Trophoblast cell (in vitro differentiated cells and primary cell): ENCODE data around the gene LLGL1.

Experiments used
- DNase-seq, 2 donors: peaks; one replicate each; pipeline ENCODE4 v3.0.0-alpha.2; 2016
- H2AFZ ChIP-seq: 2 replicates; pipeline ENCODE4 v1.6.1; 2013; ENCODE audit warnings: low read length, moderate library complexity, mild to moderate bottlenecking; ENCODE audit not compliant: insufficient read depth, poor library complexity
- H2AK5ac ChIP-seq: 2 replicates; pipeline ENCODE4 v1.6.1; 2013; ENCODE audit warnings: mild to moderate bottlenecking, low read length
- H2BK120ac ChIP-seq: 2 replicates; pipeline ENCODE4 v1.6.1; 2013; ENCODE audit warnings: low read length, mild to moderate bottlenecking, moderate library complexity; ENCODE audit not compliant: insufficient read depth, poor library complexity
- H2BK12ac ChIP-seq: 2 replicates; pipeline ENCODE4 v1.6.1; 2013; ENCODE audit warnings: mild to moderate bottlenecking, low read length, moderate library complexity
- H2BK5ac ChIP-seq: 2 replicates; pipeline ENCODE4 v1.6.1; 2013; ENCODE audit warnings: low read length, low read depth, moderate library complexity, mild to moderate bottlenecking; ENCODE audit not compliant: poor library complexity
- H3K14ac ChIP-seq: 2 replicates; pipeline ENCODE4 v1.6.1; 2013; ENCODE audit warnings: mild to moderate bottlenecking, low read length
- H3K18ac ChIP-seq: 2 replicates; pipeline ENCODE4 v1.6.1; 2013; ENCODE audit warnings: mild to moderate bottlenecking, low read length
- H3K23ac ChIP-seq: 2 replicates; pipeline ENCODE4 v1.6.1; 2013; ENCODE audit warnings: low read length
- H3K27ac ChIP-seq: 2 replicates; pipeline ENCODE4 v1.5.1; 2013; ENCODE audit warnings: low read depth, mild to moderate bottlenecking, inconsistent platforms, low read length, moderate library complexity
- H3K27me3 ChIP-seq: 2 replicates; pipeline ENCODE4 v1.6.1; 2013; ENCODE audit warnings: inconsistent platforms, mild to moderate bottlenecking, low read length, moderate library complexity; ENCODE audit not compliant: insufficient read depth
- H3K36me3 ChIP-seq, 2 experiments: 1 replicate in 1 of 2; 2 replicates in 1 of 2; pipeline ENCODE4 v1.6.1; 2013; ENCODE audit warnings: low read length in 2 of 2, mild to moderate bottlenecking in 2 of 2, moderate library complexity in 1 of 2; ENCODE audit not compliant: insufficient read depth in 2 of 2, control insufficient read depth in 1 of 2
- H3K4ac ChIP-seq: 2 replicates; pipeline ENCODE4 v1.6.1; 2013; ENCODE audit warnings: low read depth, mild to moderate bottlenecking, low read length, moderate library complexity
- H3K4me1 ChIP-seq, 2 experiments: 1 replicate in 1 of 2; 2 replicates in 1 of 2; pipeline ENCODE4 v1.6.1; 2013; ENCODE audit warnings: low read length in 2 of 2, mild to moderate bottlenecking in 2 of 2, moderate library complexity in 1 of 2; ENCODE audit not compliant: insufficient read depth in 2 of 2, control insufficient read depth in 1 of 2
- H3K4me2 ChIP-seq: 2 replicates; pipeline ENCODE4 v1.6.1; 2013; ENCODE audit warnings: inconsistent platforms, mild to moderate bottlenecking, low read length, moderate library complexity
- H3K4me3 ChIP-seq: 2 replicates; pipeline ENCODE4 v1.5.1; 2013; ENCODE audit warnings: mild to moderate bottlenecking, low read depth, low read length, inconsistent platforms
- H3K79me1 ChIP-seq: one replicate; pipeline ENCODE4 v1.6.1; 2013; ENCODE audit warnings: low read length
- H3K79me2 ChIP-seq: 2 replicates; pipeline ENCODE4 v1.6.1; 2013; ENCODE audit warnings: low read length, mild to moderate bottlenecking; ENCODE audit not compliant: control insufficient read depth, insufficient read depth, poor library complexity
- H3K9ac ChIP-seq: 2 replicates; pipeline ENCODE4 v1.6.1; 2013; ENCODE audit warnings: mild to moderate bottlenecking, low read length
- H3K9me3 ChIP-seq: 2 replicates; pipeline ENCODE4 v1.6.1; 2013; ENCODE audit warnings: low read depth, mild to moderate bottlenecking, control low read depth, inconsistent platforms, low read length; ENCODE audit not compliant: insufficient read depth
- H4K12ac ChIP-seq: 2 replicates; pipeline ENCODE4 v1.6.1; 2013; ENCODE audit warnings: low read depth, mild to moderate bottlenecking, low read length, moderate library complexity
- H4K8ac ChIP-seq: 2 replicates; pipeline ENCODE4 v1.6.1; 2013; ENCODE audit warnings: low read depth, mild to moderate bottlenecking, low read length, moderate library complexity
- H4K91ac ChIP-seq: one replicate; pipeline ENCODE4 v1.6.1; 2013; ENCODE audit warnings: low read depth, mild to moderate bottlenecking, low read length, moderate library complexity
- WGBS: extraction: QIAGEN DNeasy Blood & Tissue Kit; methylation state at CpG from one replicate; pipeline ENCODE4 v1.1.7; 2013; ENCODE audit warnings: missing lambda C conversion rate; ENCODE audit not compliant: insufficient read length, insufficient coverage; ENCODE audit errors: extremely low coverage; 5-methylcytosine and 5-hydroxymethylcytosine counted together

The LLGL1 gene

GRCh38 chr17:18182978-18183333 is 42.5 kb upstream of the LLGL1 start:
- Histone ChIP-seq H3K4me1 (peaks cover 25 to 31% of the 10 kb centered on the region in 2 experiments), H2BK12ac (no peak overlapping the region), H3K27ac (peak overlapping the region; percentile 98), H4K8ac (peak overlapping the region; percentile 80), H3K79me1 (peaks cover 13% of the 10 kb centered on the region), H3K4me2 (peak overlapping the region; percentile 69), H3K9me3 (peaks cover 2% of the 10 kb centered on the region), H2AK5ac (no peak overlapping the region), H3K4ac (peak overlapping the region; percentile 64), H3K18ac (peak overlapping the region; percentile 84), H3K4me3 (peak overlapping the region; percentile 84), H3K9ac (peak overlapping the region; percentile 81), H3K79me2 (peaks cover 32% of the 10 kb centered on the region), H2AFZ (peak overlapping the region; percentile 32), H4K12ac (peak overlapping the region; percentile 93), H4K91ac (peak overlapping the region; percentile 94), H2BK120ac (peak overlapping the region; percentile 96), H2BK5ac (peak overlapping the region; percentile 96), H3K14ac (peak overlapping the region; percentile 86), H3K27me3 (no peaks in the 10 kb centered on the region), H3K23ac (no peak overlapping the region), H3K36me3 (peaks cover 2 to 4% of the 10 kb centered on the region in 2 experiments)
- no CpG with 5 or more reads among the region's 33 CpGs for WGBS
- peak; percentile 66 to 70 for DNase-seq

- Histone ChIP-seq H3K14ac (peak within 1 kb of the TSS; percentile 86), H2BK120ac (peak within 1 kb of the TSS; percentile 96), H3K27ac (peak within 1 kb of the TSS; percentile 98), H3K4ac (peak within 1 kb of the TSS; percentile 77), H4K91ac (peak within 1 kb of the TSS; percentile 94), H3K23ac (no peak within 1 kb of the TSS), H3K79me1 (peaks cover 13% of the 10 kb centered on the region), H4K8ac (peak within 1 kb of the TSS; percentile 92), H3K4me1 (peaks cover 25 to 36% of the 10 kb centered on the region in 2 experiments), H3K4me2 (peak within 1 kb of the TSS; percentile 82), H2BK5ac (peak within 1 kb of the TSS; percentile 96), H2BK12ac (no peak within 1 kb of the TSS), H3K9me3 (no peaks in the 10 kb centered on the region), H4K12ac (peak within 1 kb of the TSS; percentile 93), H3K4me3 (peak within 1 kb of the TSS; percentile 84), H3K79me2 (peaks cover 36% of the 10 kb centered on the region), H3K18ac (peak within 1 kb of the TSS; percentile 84), H2AK5ac (peak within 1 kb of the TSS; percentile 30), H3K36me3 (peaks cover 7 to 8% of the 10 kb centered on the region in 2 experiments), H3K9ac (peak within 1 kb of the TSS; percentile 81), H3K27me3 (no peaks in the 10 kb centered on the region), H2AFZ (peak within 1 kb of the TSS; percentile 71)
- no CpG with 5 or more reads among the region's 98 CpGs for WGBS
- DNase-seq = peak; percentile 99
Measured at GRCh38 chr17:18183334-18184142, 41.9 kb upstream of the LLGL1 start, which contains the start of gene ALKBH5. Gene ALKBH5, plus strand, starts transcription at chr17:18183828. Its CDS starts 416 bp downstream, at chr17:18184244.

GRCh38 chr17:18184143-18185031 is 41.0 kb upstream of the LLGL1 start:
- WGBS = no CpG with 5 or more reads among the region's 92 CpGs
- H3K9ac ChIP-seq = peak overlapping the region; percentile 61

GRCh38 chr17:18185391-18185790 is 40.0 kb upstream of the LLGL1 start:
- Histone ChIP-seq H4K91ac (no peak overlapping the region), H3K9me3 (no peaks in the 10 kb centered on the region), H3K79me1 (peaks cover 13% of the 10 kb centered on the region), H3K23ac (no peak overlapping the region), H3K4me2 (peak overlapping the region; percentile 44), H3K4me1 (peaks cover 25 to 39% of the 10 kb centered on the region in 2 experiments), H3K79me2 (peaks cover 39% of the 10 kb centered on the region), H2BK12ac (no peak overlapping the region), H2AK5ac (no peak overlapping the region), H2AFZ (no peak overlapping the region), H3K9ac (no peak overlapping the region), H3K27ac (no peak overlapping the region), H4K8ac (no peak overlapping the region), H3K18ac (no peak overlapping the region), H4K12ac (no peak overlapping the region), H3K14ac (no peak overlapping the region), H2BK120ac (no peak overlapping the region), H3K27me3 (no peaks in the 10 kb centered on the region), H3K36me3 (peaks cover 12 to 14% of the 10 kb centered on the region in 2 experiments), H3K4ac (peak overlapping the region; percentile 83), H2BK5ac (no peak overlapping the region), H3K4me3 (no peak overlapping the region)
- no CpG with 5 or more reads among the region's 3 CpGs for WGBS
- DNase-seq = no peak

More at GRCh38 chr17:18184143-18185031, 41.0 kb upstream of the LLGL1 start:
- Histone ChIP-seq H3K79me2 (peaks cover 37% of the 10 kb centered on the region), H3K4ac (peak overlapping the region; percentile 71), H2BK5ac (peak overlapping the region; percentile 70), H3K27ac (peak overlapping the region; percentile 82), H3K27me3 (no peaks in the 10 kb centered on the region), H2AK5ac (peak overlapping the region; percentile 0), H2BK120ac (peak overlapping the region; percentile 43), H3K23ac (no peak overlapping the region), H3K9me3 (no peaks in the 10 kb centered on the region), H4K12ac (no peak overlapping the region), H3K4me3 (peak overlapping the region; percentile 80), H3K14ac (peak overlapping the region; percentile 82), H3K36me3 (peaks cover 9 to 10% of the 10 kb centered on the region in 2 experiments), H3K4me1 (peaks cover 25 to 36% of the 10 kb centered on the region in 2 experiments), H3K18ac (peak overlapping the region; percentile 70), H3K4me2 (peak overlapping the region; percentile 82), H4K8ac (peak overlapping the region; percentile 78), H3K79me1 (peaks cover 13% of the 10 kb centered on the region), H2AFZ (peak overlapping the region; percentile 28), H2BK12ac (no peak overlapping the region), H4K91ac (peak overlapping the region; percentile 67)
- peak; percentile 46 to 61 for DNase-seq
